Measurements from ENCODE around the gene SHQ1. TPM values are rescaled to one million over a fixed set of nuclear protein-coding genes. Genes with fewer than 3 reads are reported as not detected.

Gene SHQ1
- total RNA-seq, 1 experiment from 2014 or later, result 27.6 TPM

- peaks cover 9 to 28% of the 10 kb centered on the region in 2 experiments for H3K36me3 ChIP-seq (ENCODE audit: control insufficient read depth in 1 of 2, insufficient read depth in 2 of 2, low read length in 2 of 2)
- no peak overlapping the region for H2AFZ ChIP-seq (ENCODE audit: low read depth, low read length, poor library complexity, severe bottlenecking)
- ChIA-PET CTCF (no interaction called here), RAD21 (ENCODE audit: low non-redundant PET in 1 of 2, low total read pairs in 2 of 2, uncharacterized antibody in 2 of 2, unreplicated experiment in 2 of 2) (no interaction called here), POLR2A (no interaction called here)
- no peaks in the 10 kb centered on the region for H3K4me1 ChIP-seq (ENCODE audit: control insufficient read depth in 1 of 2, insufficient read depth in 2 of 2, low read length in 2 of 2)
- no peak overlapping the region for H3K9ac ChIP-seq (ENCODE audit: low read length)
- H3K4me2 ChIP-seq (ENCODE audit: low read length), result no peak overlapping the region
- intact Hi-C loops (cut with micrococcal nuclease), result no loop called here
- no peaks in the 10 kb centered on the region for H3K9me2 ChIP-seq (ENCODE audit: insufficient read depth)
- H3K27me3 ChIP-seq (ENCODE audit: insufficient read depth, low read length), result no peaks in the 10 kb centered on the region
- no peaks in the 10 kb centered on the region for H3K9me3 ChIP-seq (ENCODE audit: control insufficient read depth in 1 of 2, insufficient read depth in 1 of 2, low read depth in 1 of 2, low read length in 2 of 2)
- DNase-seq (ENCODE audit: low read depth, low spot score), result no peak
- no peak overlapping the region for H3K4me3 ChIP-seq (replicated peaks in 1 of 2; ENCODE audit: low read depth in 1 of 2, low read length in 2 of 2)
- TF ChIP-seq EGR1 (IDR thresholded peaks at IDR 0.05; ENCODE audit: low read depth), result no peak
- ATAC-seq, result no peak
- BruUV-seq (replicated peaks), result no TSS peak
- 0 out of 2 replicates have a peak, but pooled peaks cover 3% of the 10 kb centered on the region for H4K20me1 ChIP-seq (ENCODE audit: insufficient read depth)
- no peak overlapping the region for H3K27ac ChIP-seq (ENCODE audit: low read depth, low read length)
- H3K79me2 ChIP-seq (ENCODE audit: insufficient read depth, low read length), result 0 out of 2 replicates have a peak, but pooled peaks cover 4% of the 10 kb centered on the region
These were observed 11.8 kb downstream of the SHQ1 start for GRCh38 chr3:72836416-72836815.

- Histone ChIP-seq H3K9me3 (ENCODE audit: control insufficient read depth in 1 of 2, insufficient read depth in 1 of 2, low read depth in 1 of 2, low read length in 2 of 2) (no peaks in the 10 kb centered on the region), H3K4me1 (ENCODE audit: control insufficient read depth in 1 of 2, insufficient read depth in 2 of 2, low read length in 2 of 2) (no peaks in the 10 kb centered on the region), H3K36me3 (ENCODE audit: control insufficient read depth in 1 of 2, insufficient read depth in 2 of 2, low read length in 2 of 2) (peaks cover 2 to 13% of the 10 kb centered on the region in 2 experiments; a peak in 1 of 4 replicates), H3K4me2 (ENCODE audit: low read length) (no peak overlapping the region), H3K9ac (ENCODE audit: low read length) (no peak overlapping the region), H2AFZ (ENCODE audit: low read depth, low read length, poor library complexity, severe bottlenecking) (no peak overlapping the region), H3K9me2 (ENCODE audit: insufficient read depth) (no peaks in the 10 kb centered on the region), H3K79me2 (ENCODE audit: insufficient read depth, low read length) (peaks cover 10% of the 10 kb centered on the region; the same call in 1 of the 2 replicates), H3K27me3 (ENCODE audit: insufficient read depth, low read length) (no peaks in the 10 kb centered on the region), H3K27ac (ENCODE audit: low read depth, low read length) (no peak overlapping the region), H3K4me3 (replicated peaks in 1 of 2; ENCODE audit: low read depth in 1 of 2, low read length in 2 of 2) (no peak overlapping the region), H4K20me1 (ENCODE audit: insufficient read depth) (peaks cover 3% of the 10 kb centered on the region; the same call in 1 of the 2 replicates)
- no TSS peak for BruUV-seq (replicated peaks)
- RAD21 ChIA-PET (ENCODE audit: low non-redundant PET in 1 of 2, low total read pairs in 2 of 2, uncharacterized antibody in 2 of 2, unreplicated experiment in 2 of 2), result no interaction called here
- POLR2A ChIA-PET, result no interaction called here
- CTCF ChIA-PET, result interaction anchor here (2.6 kb wide), 1 partner anchor 8 kb away, joined by 8 read pairs; no protein-coding TSS in a partner anchor
- DNase-seq (ENCODE audit: low read depth, low spot score) (no peak), ATAC-seq (no peak)
- intact Hi-C loops (cut with micrococcal nuclease), result no loop called here
- no peak for TF ChIP-seq ELF1 (IDR thresholded peaks at IDR 0.05; ENCODE audit: borderline replicate concordance, low read depth)
- TF ChIP-seq CBX3 (IDR thresholded peaks at IDR 0.05; ENCODE audit: low read depth), result no peak
- no peak for TF ChIP-seq CTCF (IDR thresholded peaks at IDR 0.05 in 2 of 3, conservative IDR thresholded peaks at IDR 0.05 in 1 of 3; ENCODE audit: borderline replicate concordance in 1 of 3, insufficient read depth in 1 of 3, low read depth in 2 of 3, low read length in 2 of 3)
- TF ChIP-seq REST (IDR thresholded peaks at IDR 0.05; ENCODE audit: low read depth), result no peak
- no peak for TF ChIP-seq POLR2A (IDR thresholded peaks at IDR 0.05; ENCODE audit: borderline replicate concordance, extremely low read depth, insufficient read depth, insufficient read length)
- TF ChIP-seq, protein P1, sequence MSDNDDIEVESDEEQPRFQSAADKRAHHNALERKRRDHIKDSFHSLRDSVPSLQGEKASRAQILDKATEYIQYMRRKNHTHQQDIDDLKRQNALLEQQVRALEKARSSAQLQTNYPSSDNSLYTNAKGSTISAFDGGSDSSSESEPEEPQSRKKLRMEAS (IDR thresholded peaks at IDR 0.05), result no peak
- no peak for TF ChIP-seq FOSL1 (IDR thresholded peaks at IDR 0.05; ENCODE audit: low read depth)
- no peak for TF ChIP-seq EZH2phosphoT487 (IDR thresholded peaks at IDR 0.05; ENCODE audit: borderline replicate concordance)
- no peak for TF ChIP-seq CEBPB (IDR thresholded peaks at IDR 0.05; ENCODE audit: low read depth)
- TF ChIP-seq RAD21 (IDR thresholded peaks at IDR 0.05; ENCODE audit: low read depth), result no peak
- no peak for TF ChIP-seq SP1 (IDR thresholded peaks at IDR 0.05; ENCODE audit: low read depth)
- TF ChIP-seq SRF (IDR thresholded peaks at IDR 0.05; ENCODE audit: low read depth), result no peak
- TF ChIP-seq ZNF274 (IDR thresholded peaks at IDR 0.05; ENCODE audit: low read depth, low read length), result no peak
- no peak for TF ChIP-seq EZH2 (IDR thresholded peaks at IDR 0.05)
These were observed 17.6 kb downstream of the SHQ1 start for GRCh38 chr3:72830452-72831223.

Measured in HCT116 (cell line).